ENCODE measurements around the gene RIMBP2.

RIMBP2 gene

DNA sequence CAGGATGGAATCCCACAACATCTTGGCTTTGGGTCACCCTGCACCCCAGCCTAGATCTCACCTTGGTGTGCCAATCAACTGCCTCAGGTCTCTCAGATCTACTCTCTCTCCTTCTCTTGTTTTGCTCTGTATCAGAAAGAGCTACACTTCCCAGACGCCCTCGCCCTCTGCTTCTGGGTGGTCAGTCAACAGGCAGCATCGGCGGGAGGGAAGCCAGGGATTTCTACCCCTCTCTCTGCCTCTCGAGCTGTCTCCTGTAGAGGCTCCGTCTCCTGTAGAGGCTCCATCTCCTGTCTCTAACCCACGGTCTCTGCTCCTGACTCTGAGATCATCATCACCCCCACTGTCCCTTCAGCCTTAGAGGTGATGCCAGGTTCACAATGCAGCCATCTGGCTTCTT, 226.8 kb downstream of the RIMBP2 start:
- no peak overlapping the region for H3K4me3 ChIP-seq (ENCODE audit: low read depth, low read length)
- DNase-seq (ENCODE audit: low read depth): no peak
- TF ChIP-seq, protein P1, sequence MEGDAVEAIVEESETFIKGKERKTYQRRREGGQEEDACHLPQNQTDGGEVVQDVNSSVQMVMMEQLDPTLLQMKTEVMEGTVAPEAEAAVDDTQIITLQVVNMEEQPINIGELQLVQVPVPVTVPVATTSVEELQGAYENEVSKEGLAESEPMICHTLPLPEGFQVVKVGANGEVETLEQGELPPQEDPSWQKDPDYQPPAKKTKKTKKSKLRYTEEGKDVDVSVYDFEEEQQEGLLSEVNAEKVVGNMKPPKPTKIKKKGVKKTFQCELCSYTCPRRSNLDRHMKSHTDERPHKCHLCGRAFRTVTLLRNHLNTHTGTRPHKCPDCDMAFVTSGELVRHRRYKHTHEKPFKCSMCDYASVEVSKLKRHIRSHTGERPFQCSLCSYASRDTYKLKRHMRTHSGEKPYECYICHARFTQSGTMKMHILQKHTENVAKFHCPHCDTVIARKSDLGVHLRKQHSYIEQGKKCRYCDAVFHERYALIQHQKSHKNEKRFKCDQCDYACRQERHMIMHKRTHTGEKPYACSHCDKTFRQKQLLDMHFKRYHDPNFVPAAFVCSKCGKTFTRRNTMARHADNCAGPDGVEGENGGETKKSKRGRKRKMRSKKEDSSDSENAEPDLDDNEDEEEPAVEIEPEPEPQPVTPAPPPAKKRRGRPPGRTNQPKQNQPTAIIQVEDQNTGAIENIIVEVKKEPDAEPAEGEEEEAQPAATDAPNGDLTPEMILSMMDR (IDR thresholded peaks at IDR 0.05; ENCODE audit: control insufficient read depth, extremely low read depth, insufficient read depth): no peak

DNA sequence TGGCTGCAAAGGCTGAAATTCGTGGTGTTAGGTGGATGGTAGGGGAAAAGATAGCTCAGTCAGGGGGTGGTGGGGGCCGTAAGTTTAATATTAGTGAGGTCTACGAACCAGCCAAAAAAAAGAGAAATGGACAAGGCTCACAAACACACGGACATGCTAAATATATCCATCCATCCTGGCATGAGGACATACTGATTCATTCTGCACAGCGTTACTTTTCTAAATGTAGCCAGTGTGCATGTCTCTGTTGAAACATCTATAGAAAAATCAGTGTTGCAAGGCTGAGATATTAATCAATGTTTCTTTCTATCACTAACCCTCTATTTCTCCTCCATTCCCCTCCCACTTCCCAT, 227.8 kb downstream of the RIMBP2 start:
- DNase-seq (ENCODE audit: low read depth): no peak
- H3K4me3 ChIP-seq (ENCODE audit: low read depth, low read length): no peak overlapping the region
- TF ChIP-seq, protein P1 (IDR thresholded peaks at IDR 0.05; ENCODE audit: control insufficient read depth, extremely low read depth, insufficient read depth): no peak

DNA sequence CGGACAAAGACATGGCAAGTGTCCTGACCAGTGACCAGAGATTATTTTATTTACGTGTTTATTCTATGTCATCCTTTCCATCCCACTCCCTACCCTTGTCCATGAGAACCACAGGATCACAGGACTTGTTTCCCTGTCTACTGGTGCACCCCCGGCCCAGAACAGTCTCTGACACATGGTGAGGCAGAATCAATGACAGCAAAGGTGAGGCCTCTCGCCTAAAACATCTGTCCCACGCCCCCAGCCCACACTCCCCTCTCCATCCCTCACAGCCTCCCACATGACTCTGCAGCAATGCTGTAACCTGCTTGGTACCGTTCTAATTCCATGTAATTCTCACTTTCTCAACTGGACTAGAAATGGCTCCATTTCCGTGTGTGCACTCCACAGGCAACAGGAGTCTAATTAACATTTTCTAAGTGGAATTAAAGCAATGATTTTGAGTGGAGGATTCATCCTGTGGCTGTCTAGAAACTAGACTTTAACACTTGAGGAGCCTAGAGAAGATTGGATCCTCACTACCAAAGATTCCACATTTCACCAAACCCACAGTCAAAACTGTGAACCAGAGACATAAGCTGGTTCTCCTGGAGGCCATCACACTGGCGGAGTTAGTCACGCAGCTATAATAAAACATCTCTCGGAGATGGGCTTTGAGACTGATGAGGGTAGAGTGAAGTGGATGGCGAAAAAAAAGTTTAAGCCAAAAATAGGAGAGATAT, 228.3 kb downstream of the RIMBP2 start:
- no peak for DNase-seq (ENCODE audit: low read depth)
- TF ChIP-seq, protein P1 (IDR thresholded peaks at IDR 0.05; ENCODE audit: control insufficient read depth, extremely low read depth, insufficient read depth): no peak
- no peak overlapping the region for H3K4me3 ChIP-seq (ENCODE audit: low read depth, low read length)

DNA sequence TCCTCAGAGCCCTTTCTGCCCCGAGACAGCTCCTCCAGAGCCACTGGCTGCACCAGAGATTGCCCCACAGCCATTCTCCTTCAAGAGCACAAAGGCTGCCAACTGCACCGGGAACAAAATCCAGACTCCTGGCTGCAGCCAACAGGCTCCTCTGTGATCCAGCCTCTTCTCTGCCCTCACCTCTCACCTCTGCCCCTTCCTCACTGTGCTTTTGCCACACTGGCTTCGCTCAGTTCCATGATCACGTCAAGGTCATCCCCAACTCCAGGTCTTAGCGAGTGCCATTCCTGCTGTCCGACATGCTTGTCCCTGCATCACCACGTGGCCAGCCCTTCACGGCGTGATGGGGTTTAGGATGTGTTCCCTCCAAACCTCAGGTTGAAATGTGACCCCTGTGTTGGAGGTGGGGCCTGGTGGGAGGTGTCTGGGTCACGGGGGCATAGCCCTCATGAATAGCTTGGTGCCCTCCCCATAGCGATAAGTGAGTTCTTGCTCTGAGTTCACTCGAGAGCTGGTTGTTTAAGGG, 229.1 kb downstream of the RIMBP2 start:
- no peak for DNase-seq (ENCODE audit: low read depth)
- H3K4me3 ChIP-seq (ENCODE audit: low read depth, low read length): no peak overlapping the region
- TF ChIP-seq, protein P1 (IDR thresholded peaks at IDR 0.05; ENCODE audit: control insufficient read depth, extremely low read depth, insufficient read depth): no peak

DNA sequence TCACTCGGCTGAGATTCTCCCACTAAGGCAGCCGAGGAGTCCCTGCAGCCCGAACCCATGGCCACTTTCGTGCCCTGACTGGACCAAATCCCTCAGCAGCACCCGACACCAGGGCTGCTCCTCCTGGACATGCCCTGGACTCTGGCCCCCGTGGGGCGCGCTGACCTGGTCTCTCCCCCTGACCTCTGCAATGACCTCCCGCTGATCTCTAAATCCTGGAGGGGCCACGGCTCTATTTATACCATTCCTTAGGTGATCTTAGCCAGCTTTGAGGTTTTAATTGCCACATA, 230.0 kb downstream of the RIMBP2 start:
- DNase-seq (ENCODE audit: low read depth): no peak
- TF ChIP-seq, protein P1 (IDR thresholded peaks at IDR 0.05; ENCODE audit: control insufficient read depth, extremely low read depth, insufficient read depth): no peak

DNA sequence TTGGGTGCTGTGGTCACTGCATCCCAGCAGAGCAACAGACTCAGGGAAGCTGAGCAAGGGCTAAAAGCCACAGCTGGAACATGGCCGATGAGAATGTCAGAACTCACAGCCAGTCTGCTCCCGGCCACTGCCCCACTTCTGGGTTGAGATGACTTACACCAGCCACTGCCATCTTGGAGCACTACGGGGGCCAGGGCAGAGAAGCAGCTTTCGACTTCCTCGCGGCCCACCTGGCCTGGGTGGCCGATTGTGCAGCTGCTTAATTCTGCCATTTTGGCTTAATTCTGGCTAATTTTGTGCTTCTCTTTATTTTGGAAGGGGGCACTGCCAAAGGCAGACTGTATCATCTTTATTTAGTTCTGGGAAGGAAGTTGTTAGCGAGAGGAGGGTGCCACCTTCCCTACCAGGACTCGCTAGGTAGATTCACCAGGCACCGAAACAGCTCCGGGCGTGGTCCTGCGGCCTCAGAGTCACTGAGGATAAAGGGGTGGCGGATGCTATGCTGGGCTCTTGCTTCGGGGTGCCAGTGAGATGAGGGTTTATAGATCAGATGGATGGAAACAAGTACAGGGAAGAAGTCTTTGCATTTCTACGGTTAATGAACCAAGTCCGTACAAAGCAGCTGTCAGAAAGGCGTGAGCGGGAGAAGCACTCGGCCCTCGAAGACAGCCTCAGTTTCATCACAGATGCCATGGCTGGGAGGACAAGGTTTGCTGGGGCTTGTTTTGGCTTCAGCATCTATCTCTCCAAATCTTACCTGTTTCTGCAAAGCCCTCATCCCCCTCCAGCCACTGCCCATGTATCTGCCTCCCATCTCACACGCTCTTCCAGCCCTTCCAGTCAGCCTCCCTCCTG, 230.6 kb downstream of the RIMBP2 start:
- TF ChIP-seq, protein P1 (IDR thresholded peaks at IDR 0.05; ENCODE audit: control insufficient read depth, extremely low read depth, insufficient read depth): no peak
- no peak for DNase-seq (ENCODE audit: low read depth)
- H3K4me3 ChIP-seq (ENCODE audit: low read depth, low read length): no peak overlapping the region

More for the DNA sequence above, 230.0 kb downstream of the RIMBP2 start:
- H3K4me3 ChIP-seq (ENCODE audit: low read depth, low read length): no peak overlapping the region

All from LNCaP clone FGC (cell line).